Cerebellar cortex (tissue), 1 donor: ENCODE data around the gene OCA2.

Experiments
- DNase-seq: peaks from one replicate; pipeline ENCODE4 v3.0.0-alpha.2; 2015; ENCODE audit warnings: low spot score

The OCA2 gene

GRCh38 chr15:28079313-28079969 lies 19.7 kb downstream of the OCA2 start:
- no peak for DNase-seq

GRCh38 chr15:28078191-28078719 lies 20.9 kb downstream of the OCA2 start:
- DNase-seq = no peak

- no peak for DNase-seq
These were observed 23.5 kb downstream of the OCA2 start for GRCh38 chr15:28075573-28075972.

GRCh38 chr15:28068930-28069329 lies 30.2 kb downstream of the OCA2 start:
- no peak for DNase-seq

- no peak for DNase-seq
These were observed 32.9 kb downstream of the OCA2 start for GRCh38 chr15:28066231-28066630.

- DNase-seq = no peak
These were observed 39.1 kb downstream of the OCA2 start for GRCh38 chr15:28060005-28060404.

- DNase-seq = no peak
These were observed 41.0 kb downstream of the OCA2 start for GRCh38 chr15:28058082-28058481.

- DNase-seq = no peak
These were observed 47.0 kb downstream of the OCA2 start for GRCh38 chr15:28051955-28052633.

GRCh38 chr15:28049581-28049980 lies 49.5 kb downstream of the OCA2 start:
- DNase-seq = no peak

GRCh38 chr15:28047277-28047676 lies 51.8 kb downstream of the OCA2 start:
- no peak for DNase-seq

GRCh38 chr15:28044121-28044672 lies 54.9 kb downstream of the OCA2 start:
- DNase-seq = peak; percentile 54

GRCh38 chr15:28043691-28044091 lies 55.4 kb downstream of the OCA2 start:
- DNase-seq = peak; percentile 65

GRCh38 chr15:28037969-28038590 lies 61.0 kb downstream of the OCA2 start:
- peak; percentile 36 for DNase-seq

- DNase-seq = no peak
These were observed 65.7 kb downstream of the OCA2 start for GRCh38 chr15:28033443-28033842.

- DNase-seq = no peak
These were observed 68.3 kb downstream of the OCA2 start for GRCh38 chr15:28030801-28031200.

GRCh38 chr15:28027714-28028076 lies 71.4 kb downstream of the OCA2 start:
- DNase-seq = no peak

- no peak for DNase-seq
These were observed 72.1 kb downstream of the OCA2 start for GRCh38 chr15:28026764-28027713.

GRCh38 chr15:28026221-28026620 lies 72.9 kb downstream of the OCA2 start:
- DNase-seq = no peak

GRCh38 chr15:28025413-28025812 lies 73.7 kb downstream of the OCA2 start:
- DNase-seq = no peak

GRCh38 chr15:28024889-28025250 lies 74.2 kb downstream of the OCA2 start:
- DNase-seq = no peak

- no peak for DNase-seq
These were observed 74.9 kb downstream of the OCA2 start for GRCh38 chr15:28023933-28024888.
